ENCODE results near the gene KCTD13.
"Not testable (repeated sequence)": the region's sequence is repeated elsewhere in the genome, so short reads cannot be mapped to it uniquely, and the experiment has no call there.

Gene KCTD13

DNA sequence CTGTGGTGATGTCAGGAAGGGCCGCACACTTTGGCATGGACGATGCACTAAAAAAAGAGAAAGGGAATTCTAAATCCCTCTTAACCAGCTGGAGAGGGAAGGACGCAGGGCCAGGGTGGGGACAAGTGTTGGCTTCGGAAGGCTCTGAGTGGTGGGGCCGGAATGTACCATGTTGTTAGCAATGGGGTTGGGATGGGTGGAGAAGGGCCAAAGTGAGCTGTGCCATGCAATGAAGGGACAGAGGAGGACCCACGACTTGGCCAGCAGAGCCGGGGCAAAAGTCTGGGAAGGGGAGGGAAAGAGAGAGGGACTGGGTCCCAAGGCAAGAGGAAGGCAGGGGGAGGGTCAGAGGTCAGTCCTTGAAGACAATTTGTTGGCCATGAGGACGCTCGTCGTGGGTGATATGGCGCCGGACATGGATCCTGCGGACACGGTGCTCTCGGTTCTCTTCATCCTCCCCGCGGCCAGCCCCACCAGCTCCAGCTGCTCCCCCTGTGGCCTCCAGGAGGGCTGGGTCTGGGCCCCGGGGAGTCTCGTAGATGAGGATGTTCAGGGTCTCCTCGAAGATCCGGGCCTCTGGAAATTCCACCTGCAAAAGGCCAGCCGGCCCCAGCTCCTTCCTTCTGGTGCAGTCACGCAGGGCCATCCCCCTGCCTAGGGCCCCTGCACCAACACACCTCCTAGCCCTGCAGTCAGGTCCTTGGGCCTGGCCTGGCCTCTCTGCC lies 19.3 kb downstream of the KCTD13 start:
- DNase-seq = no peak

DNA sequence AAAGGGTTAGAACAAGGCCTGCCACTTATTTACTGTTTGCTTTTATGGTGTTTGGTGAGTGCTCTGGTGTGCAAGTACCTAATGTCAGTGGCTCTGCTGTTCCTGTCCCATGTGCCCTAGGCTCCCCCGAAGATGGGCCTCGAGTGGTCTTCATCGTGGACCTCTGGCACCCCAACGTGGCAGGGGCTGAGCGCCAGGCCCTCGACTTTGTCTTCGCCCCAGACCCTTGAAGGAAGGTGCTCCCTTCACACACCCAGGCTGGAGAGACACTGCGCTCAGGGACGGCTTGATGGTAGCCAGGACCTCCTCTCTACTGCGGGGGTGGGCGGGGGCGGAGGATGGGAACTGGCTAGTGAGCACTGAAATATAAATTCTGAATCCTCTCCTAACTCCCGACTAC lies 20.4 kb downstream of the KCTD13 start:
- DNase-seq = no peak

DNA sequence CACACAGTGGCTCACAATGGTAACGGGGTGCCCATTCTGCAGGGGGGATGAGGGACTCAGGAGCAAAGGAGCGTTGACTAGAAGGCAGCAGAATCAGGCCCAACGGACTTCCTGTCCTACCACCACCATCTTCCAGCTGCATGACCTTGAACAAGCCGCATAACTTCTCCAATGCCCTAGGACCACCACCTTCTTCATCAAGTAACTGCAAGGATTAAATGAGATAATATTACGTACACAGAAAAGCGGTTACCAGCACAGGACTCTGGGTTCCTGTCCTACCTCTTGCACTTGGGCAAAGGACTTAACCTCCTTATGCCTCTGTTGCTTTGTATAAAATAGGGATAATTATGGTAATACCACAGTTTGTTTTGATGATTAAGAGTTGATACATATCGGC lies 21.1 kb downstream of the KCTD13 start:
- no peak for DNase-seq

DNA sequence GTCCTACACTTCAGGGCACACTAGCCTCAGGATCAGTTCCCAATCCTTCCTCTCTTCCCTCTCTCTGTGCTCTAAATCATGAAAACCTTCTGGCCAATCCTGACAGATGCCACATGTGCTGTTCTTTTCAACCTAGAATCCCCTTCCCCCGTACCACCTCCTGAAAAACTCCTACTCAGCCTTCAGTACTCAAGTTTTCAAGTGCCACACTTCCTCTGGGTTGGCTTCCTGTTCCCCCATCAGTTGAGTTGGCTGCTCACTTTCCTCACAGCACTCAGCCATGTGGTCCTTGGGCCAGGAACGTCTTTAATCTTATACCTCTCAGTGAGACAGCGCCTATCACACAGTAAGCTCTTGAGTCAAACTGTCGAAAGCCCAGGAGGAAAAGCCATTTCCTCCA lies 22.4 kb downstream of the KCTD13 start:
- no peak for DNase-seq

DNA sequence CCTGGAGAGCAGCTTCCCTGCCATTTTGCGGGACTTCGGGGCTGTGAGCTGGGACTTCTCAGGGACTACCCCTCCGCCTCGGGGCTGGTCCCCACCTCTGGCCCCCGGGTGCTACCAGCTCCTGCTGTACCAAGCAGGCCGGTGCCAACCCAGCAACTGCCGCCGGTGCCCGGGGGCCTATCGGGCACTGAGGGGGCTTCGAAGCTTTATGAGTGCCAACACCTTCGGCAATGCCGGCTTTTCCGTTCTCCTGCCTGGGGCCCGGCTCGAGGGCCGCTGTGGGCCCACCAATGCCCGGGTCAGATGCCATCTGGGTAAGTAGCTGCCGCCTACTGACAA lies 24.4 kb downstream of the KCTD13 start:
- no peak for DNase-seq

DNA sequence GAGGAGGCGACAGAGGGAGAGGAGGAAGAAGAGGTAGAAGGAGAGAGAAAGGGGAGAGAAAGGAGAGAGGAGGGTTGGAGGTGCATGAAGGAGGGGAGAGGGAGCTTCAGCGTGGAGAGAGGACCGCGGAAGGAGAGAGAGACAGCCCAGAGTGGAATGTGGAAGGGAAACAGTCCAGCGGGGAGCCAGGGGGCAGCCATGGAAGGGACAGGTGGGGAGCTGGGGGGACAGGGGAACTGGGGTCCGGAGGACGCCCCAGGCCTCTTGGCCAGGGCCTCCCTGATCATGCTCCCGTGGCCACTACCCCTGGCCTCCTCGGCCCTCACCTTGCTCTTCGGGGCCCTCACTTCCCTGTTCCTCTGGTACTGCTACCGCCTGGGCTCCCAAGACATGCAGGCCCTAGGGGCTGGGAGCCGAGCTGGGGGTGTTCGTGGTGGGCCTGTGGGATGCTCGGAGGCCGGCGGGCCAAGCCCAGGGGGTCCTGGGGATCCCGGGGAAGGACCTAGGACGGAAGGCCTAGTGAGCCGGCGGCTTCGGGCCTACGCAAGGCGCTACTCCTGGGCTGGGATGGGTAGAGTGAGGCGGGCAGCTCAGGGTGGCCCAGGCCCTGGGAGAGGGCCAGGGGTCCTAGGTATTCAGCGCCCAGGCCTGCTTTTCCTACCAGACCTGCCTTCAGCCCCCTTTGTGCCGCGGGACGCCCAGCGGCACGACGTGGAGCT lies 25.0 kb downstream of the KCTD13 start:
- no peak for DNase-seq

DNA sequence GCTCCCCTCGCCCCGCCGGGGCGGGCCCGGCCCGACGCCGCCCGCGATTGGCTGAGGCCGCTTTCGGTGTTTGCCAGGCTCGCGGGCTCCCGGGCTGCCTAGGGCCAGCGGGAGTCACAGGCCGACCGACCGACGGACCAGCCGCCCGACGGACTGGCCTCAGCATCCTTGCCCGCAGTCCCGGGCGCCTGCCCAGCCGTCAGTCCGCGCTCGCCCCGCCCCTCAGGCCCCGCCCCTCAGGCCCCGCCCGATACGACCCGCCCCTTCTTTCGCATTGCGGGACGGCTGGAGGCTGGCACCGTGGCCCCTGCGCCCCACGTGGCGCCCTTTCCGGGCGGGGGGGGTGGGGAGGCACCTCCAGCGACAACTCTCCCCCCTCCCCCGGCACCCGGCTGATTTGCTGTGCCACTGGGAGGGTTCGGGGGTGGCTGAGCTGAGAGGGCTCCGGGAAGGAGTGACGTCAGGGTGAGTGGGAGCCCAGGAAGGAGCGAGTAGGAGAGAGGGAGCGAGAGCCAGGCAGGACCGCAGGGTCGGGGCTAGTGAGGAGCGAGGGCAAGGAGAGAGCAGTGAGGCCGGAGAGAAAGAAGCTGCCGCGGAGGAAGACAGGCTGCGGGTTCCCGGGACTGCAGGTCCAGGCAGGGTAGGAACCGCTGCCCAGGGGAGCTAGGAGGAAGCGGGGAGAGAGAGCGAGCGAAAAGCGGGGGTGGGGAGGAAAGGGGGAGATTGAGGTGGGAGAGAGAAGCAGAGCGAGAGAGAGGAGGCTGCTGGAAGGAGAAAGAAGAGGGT lies 25.7 kb downstream of the KCTD13 start, which contains the start of gene ASPHD1:
Gene ASPHD1 (plus strand): TSS at position 387 of the 786 bp plus-strand sequence. CDS start 484 bp downstream, outside the sequence.
- peak; percentile 59 for DNase-seq

DNA sequence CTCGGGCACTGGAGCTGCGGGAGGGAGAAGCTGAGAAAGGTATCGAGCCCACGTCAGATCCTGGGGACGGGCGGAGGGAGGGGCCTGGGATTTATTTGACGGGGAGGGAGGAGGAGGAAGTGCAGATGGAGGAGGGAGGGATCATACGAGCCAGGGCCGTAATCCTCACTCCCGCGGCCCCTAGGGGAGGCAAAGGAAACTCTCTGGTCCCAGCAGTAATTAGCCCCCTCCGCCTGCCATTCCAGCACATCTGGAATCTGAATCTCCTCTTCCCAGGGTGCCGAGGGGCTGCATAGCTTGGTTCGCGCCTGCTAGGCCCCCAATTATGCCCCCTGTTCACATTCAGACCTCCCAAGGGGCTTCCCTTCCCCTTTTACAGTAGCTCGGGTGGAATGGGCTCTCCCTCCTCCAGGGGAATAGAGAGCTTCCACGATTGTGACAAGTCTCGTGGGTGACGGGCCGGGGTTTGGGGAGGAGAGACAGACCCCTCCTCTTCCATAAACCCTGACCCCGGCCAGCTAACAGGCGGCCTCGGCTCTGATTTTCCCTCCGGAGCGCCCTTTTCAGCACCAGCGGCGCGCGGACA lies 26.4 kb downstream of the KCTD13 start, which contains the start of gene SEZ6L2:
Gene SEZ6L2 (minus strand): TSS at position 35 of the 586 bp plus-strand sequence. CDS start 531 bp downstream, outside the sequence.
- DNase-seq = peak; percentile 89

DNA sequence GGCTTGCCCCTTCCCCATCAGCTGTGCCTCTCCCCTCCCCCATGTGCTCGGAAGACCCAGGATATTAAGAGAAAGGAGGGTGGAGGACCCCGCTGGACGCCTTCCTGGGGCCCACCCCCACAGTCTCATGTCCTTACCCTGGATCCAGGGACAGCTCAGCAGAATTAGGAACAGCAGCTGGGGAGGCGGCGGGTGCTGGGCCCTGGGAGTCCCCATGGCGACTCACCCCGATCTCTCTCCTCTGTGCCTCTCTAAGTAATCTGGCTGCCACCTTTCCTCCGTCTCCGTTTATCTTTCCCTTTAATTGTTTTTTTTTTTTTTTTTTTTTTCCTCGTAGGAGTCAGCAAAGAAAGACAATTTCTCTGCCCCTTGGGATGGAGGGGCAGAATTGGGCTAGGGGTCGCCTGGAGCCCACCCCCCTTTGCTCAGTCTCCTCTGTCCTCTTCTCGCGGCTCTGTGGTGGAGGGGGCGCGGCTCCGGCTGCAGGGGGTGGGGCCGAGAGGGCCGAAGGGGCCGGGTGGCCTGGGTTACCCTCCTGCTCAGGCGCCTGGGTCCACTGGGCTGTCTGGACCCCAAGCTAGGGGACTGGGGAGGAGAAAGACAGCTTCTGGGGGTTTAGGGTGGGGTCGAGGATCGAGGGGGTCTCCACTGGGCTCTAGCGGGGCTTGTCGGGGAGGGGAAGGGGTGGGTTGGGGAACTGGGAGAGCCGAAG lies 27.1 kb downstream of the KCTD13 start:
- DNase-seq = peak; percentile 59

DNA sequence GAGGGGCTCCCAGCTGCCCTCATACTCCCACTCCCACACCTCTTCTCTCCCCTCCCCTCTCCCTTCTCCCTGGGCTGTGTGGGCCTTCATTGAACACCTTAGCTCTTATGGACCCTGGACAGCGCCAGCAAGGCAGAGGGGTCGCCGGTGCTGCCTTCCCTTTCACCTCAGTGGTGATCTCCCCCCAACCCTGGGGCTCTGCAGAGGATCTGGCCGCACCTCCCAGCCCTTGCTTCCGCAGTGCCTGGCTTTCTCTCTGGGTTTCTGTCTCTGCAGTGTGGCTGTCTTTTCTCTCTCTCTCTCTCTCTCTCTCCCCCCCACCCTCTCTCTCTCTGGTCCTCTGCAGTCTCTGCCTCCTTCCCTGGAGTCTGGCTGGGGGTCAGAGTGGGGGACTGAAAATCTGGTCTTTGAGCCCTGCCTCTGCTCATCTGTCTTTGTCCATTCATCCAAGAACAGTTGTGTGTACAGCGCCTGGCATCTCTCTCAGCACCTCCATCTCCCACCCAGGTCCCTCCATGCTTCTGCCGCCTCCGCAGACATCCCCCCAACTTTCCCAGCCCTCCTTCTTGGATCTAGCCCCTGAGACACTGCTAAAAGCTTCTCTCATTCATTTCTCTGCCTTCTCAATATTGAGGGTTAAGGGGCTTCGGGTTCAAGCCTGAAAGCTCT lies 27.8 kb downstream of the KCTD13 start:
- no peak for DNase-seq

DNA sequence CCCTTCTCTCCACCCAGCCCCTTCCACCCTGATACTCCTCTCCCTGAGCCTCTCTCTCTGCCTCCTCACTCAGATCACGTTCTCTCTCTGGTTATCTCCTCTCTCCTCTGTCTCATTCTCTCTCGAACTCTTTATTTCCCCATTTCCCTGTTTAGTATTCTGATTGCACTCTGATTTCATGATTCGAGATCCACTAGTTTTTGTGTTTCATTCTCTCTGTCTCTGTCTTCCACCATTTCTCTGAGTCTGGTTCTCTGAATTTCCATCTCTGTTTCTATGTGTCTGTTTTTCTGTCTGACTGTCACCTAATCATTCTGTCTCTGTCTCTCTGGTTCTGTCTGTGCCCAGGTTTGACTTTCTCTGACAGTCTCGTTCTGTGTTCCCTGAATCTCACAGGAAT lies 28.7 kb downstream of the KCTD13 start:
- DNase-seq = no peak

DNA sequence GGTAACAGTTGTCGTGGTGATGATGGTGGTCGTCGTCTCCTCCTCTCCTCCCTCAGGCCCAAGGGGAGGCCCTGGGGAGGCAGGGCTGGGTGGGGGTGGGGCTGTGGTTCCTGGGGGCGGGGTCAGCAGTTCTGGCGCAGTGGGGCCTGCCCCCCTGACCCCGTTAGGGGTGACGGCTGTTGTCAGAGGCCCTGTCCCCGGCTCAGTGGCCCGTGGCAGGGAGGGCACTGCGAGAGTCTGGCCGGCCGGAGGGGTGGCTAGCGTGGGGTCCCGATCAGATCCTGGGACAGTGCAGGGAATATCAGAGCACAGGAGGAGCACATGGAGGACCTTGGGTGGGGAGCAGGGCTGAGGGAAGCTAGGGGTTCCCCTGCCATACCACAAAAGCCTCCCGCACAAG lies 29.2 kb downstream of the KCTD13 start:
- no peak for DNase-seq

DNA sequence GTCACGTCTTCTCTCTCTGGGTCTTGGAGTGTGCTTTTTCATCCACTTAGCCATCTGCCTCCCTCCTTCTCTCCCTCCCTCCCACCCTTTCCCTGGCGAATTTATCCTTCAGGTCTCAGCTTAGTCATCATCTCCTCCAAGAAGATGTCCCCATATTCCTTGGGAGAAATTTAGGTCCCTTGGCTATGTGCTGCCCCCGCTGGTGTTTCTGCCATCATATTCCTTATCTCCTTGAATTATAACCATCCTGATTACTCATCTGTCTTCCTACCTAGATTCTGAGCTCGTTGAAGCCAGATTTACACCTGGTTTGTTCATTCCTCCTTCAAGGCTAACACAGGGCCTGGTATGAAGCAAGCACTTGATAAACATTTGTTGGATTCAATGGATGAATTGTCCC lies 31.7 kb downstream of the KCTD13 start:
- no peak for DNase-seq

DNA sequence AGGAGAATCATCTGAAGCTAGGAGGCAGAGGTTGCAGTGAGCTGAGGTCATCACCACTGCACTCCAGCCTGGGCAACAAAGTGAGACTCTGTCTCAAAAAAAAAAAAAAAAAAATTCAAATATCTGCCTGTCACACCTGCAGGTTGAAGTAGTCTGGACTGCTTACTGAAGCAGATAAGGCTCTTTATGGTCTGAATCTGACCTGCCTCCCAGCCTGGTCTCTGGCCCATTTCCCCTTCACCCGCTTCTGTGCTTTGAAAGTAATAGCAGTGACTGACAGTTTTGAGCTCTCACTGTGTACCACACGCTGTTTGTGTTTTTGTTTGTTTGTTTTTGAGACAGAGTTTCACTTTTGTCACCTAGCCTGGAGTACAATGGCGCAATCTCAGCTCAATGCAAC lies 32.5 kb downstream of the KCTD13 start:
- DNase-seq = no peak

DNA sequence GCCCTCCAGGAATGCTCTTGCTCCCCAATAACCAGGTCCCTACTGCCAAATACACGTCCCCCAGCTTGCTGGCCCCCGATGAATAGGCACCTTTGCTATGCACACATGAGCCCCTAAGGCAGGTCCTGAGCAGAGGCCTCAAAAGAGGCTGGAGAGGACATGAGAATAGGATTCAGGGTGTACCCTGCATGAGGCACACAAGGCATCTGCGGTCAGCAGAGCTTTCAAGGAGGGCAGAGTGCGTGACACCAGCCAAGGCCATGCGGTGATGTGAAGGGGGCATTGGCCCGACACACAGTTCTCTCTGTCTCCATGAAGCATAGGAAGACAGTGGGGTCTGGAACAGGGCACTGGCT lies 33.6 kb downstream of the KCTD13 start:
- DNase-seq = no peak

DNA sequence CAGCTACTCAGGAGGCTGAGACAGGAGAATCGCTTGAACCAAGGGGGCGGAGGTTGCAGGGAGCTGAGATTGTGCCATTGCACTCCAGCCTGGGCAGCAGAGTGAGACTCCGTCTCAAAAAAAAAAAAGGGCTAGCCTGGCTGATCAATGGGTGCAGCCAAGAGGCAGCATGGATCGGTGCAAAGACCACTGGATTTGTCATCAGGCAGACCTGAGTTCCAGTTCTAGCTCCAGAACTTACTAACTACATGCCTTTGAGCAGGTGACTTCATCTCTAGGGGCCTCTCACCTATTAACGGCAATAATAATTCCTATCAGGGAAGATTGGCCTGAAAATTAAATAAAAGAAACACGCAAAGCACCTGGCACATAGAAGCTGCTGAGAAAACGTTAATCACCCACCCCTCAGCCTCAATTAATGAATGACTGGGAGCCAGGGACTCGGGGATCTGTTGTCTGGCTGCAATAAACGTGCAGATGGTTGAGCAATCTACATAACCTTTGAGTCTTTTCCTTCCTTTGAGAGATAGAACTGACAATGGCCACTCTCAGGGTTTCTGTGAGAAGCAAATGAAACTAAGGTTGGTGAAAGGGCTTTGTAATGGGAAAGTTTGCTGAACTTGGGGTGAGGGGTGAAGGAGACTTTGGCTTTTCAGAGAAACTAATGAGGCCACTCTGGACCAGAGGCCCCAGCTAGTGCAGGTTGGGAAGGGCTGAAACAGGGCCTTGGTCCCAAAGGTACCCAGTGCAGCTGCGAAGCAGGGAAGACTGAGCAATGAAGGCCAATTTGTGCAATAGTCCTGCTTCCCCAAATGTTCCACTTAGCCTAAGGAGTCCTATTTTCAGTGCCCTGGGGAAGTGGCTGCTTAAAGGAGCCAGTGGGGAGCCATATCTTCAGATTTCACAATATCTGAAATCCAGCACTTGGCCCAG lies 34.2 kb downstream of the KCTD13 start:
- DNase-seq = no peak

DNA sequence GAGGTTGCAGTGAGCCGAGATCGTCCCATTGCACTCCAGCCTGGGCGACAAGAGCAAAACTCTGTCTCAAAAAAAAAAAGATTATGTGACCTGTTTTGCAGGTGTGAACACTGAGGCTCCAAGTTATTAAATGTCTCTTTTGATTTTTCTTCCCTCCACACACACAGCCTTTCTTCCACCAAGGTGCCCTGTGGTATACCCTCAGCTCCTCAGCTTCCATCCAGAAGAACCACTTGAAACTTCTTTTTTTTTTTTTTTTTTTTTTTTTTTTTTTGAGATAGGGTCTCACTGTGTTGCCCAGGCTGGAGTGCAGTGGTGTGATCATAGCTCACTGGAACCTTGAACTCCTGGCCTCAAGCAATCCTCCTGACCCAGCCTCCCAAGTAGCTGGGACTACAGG lies 36.7 kb downstream of the KCTD13 start:
- DNase-seq = not testable (repeated sequence)

DNA sequence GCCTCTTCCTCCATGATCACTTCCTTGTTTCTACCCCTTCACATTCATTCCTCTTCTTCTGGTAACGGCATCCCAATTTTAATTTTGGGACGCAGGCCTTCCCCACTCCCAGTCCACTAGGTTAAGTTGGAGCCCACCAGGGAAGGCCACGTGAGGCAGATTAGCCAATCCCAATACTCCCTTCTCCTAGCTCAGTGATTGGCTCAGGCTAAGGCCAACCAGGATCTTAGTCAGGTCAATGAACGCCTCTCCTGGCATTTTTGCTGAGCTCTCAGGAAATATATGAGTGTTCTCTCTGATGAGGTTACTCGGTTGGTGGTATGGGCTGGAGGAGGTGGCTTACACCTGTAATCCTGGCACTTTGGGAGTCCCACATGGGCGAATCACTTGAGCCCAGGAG lies 42.0 kb downstream of the KCTD13 start:
- DNase-seq = no peak

DNA sequence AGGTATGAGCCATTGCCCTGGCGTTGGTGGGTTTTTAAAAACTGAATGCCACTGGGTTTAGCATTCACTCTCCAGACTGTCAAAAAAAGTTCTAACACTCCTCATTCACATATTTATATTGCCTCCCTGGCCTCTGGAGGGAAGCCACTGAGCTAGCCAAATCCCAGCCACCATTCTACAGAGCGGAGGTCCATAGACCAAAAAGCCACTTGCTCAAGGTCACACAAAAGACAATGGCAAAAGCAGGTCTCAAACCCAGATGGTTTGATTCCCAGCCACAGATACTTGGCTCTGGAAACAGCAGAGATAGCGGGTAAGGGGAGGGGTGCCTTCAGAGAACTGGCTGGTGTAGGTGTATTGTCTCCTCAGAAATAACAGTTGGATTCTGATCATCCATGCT lies 45.0 kb downstream of the KCTD13 start:
- DNase-seq = no peak

DNA sequence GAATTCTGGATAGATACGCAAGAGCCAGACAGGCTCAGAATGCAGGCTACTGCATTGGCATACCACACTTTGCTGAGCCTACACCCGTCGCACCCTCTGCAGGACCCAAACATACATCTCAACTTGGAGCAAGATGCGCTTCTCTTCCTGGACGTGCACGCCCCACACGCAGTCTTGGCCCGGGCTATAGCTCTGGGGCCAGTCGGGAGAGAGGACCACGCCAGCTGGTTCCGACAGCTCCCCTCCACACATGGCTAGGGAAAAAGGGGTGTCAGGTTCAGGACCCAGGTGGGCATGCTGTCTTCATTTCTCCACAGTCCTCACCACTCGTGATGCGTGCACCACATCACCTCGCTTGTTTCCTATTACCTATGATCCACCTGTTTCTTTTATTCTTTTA lies 47.9 kb downstream of the KCTD13 start:
- no peak for DNase-seq

All from NCI-H1092 (cell line).